ENCODE data around the gene COL12A1.

The COL12A1 gene

GRCh38 chr6:75156186-75156878, 49.5 kb downstream of the COL12A1 start:
- Histone ChIP-seq H3K27me3 (ENCODE audit: control insufficient read depth in 1 of 2, insufficient read depth in 2 of 2, low read length in 2 of 2) (no peaks in the 10 kb centered on the region), H3K36me3 (ENCODE audit: control insufficient read depth in 2 of 2, insufficient read depth in 2 of 2, low read length in 2 of 2) (peaks cover 21 to 23% of the 10 kb centered on the region in 2 donors), H3K9ac (ENCODE audit: low read length in 2 of 2) (no peak overlapping the region), H3K4me3 (ENCODE audit: low read length in 2 of 2) (no peak overlapping the region), H3K27ac (ENCODE audit: low read length) (no peak overlapping the region), H3K4me1 (ENCODE audit: control insufficient read depth, insufficient read depth, low read length) (no peaks in the 10 kb centered on the region), H3K9me3 (ENCODE audit: control insufficient read depth in 2 of 2, low read length in 2 of 2) (no peaks in the 10 kb centered on the region)

GRCh38 chr6:75155631-75156030, 50.2 kb downstream of the COL12A1 start:
- H3K27ac ChIP-seq (ENCODE audit: low read length): no peak overlapping the region
- H3K9ac ChIP-seq (ENCODE audit: low read length in 2 of 2): no peak overlapping the region
- no peak overlapping the region for H3K4me3 ChIP-seq (ENCODE audit: low read length in 2 of 2)
- H3K9me3 ChIP-seq (ENCODE audit: control insufficient read depth in 2 of 2, low read length in 2 of 2): no peaks in the 10 kb centered on the region
- no peaks in the 10 kb centered on the region for H3K27me3 ChIP-seq (ENCODE audit: control insufficient read depth in 1 of 2, insufficient read depth in 2 of 2, low read length in 2 of 2)
- no peaks in the 10 kb centered on the region for H3K4me1 ChIP-seq (ENCODE audit: control insufficient read depth, insufficient read depth, low read length)
- H3K36me3 ChIP-seq (ENCODE audit: control insufficient read depth in 2 of 2, insufficient read depth in 2 of 2, low read length in 2 of 2): peaks cover 23 to 28% of the 10 kb centered on the region in 2 donors

- Histone ChIP-seq H3K27ac (ENCODE audit: low read length) (no peak overlapping the region), H3K4me3 (ENCODE audit: low read length in 2 of 2) (no peak overlapping the region)
Measured at GRCh38 chr6:75154973-75155372, 50.9 kb downstream of the COL12A1 start.

GRCh38 chr6:75150685-75151412, 55.0 kb downstream of the COL12A1 start:
- H3K9me3 ChIP-seq (ENCODE audit: control insufficient read depth in 2 of 2, low read length in 2 of 2): no peaks in the 10 kb centered on the region
- H3K27me3 ChIP-seq (ENCODE audit: control insufficient read depth in 1 of 2, insufficient read depth in 2 of 2, low read length in 2 of 2): no peaks in the 10 kb centered on the region
- no peak overlapping the region for H3K4me3 ChIP-seq (ENCODE audit: low read length in 2 of 2)
- no peak overlapping the region for H3K27ac ChIP-seq (ENCODE audit: low read length)
- no peaks in the 10 kb centered on the region for H3K4me1 ChIP-seq (ENCODE audit: control insufficient read depth, insufficient read depth, low read length)
- peaks cover 31 to 41% of the 10 kb centered on the region in 2 donors for H3K36me3 ChIP-seq (ENCODE audit: control insufficient read depth in 2 of 2, insufficient read depth in 2 of 2, low read length in 2 of 2)
- H3K9ac ChIP-seq (ENCODE audit: low read length in 2 of 2): no peak overlapping the region

More at GRCh38 chr6:75154973-75155372, 50.9 kb downstream of the COL12A1 start:
- no peaks in the 10 kb centered on the region for H3K27me3 ChIP-seq (ENCODE audit: control insufficient read depth in 1 of 2, insufficient read depth in 2 of 2, low read length in 2 of 2)
- peaks cover 24 to 31% of the 10 kb centered on the region in 2 donors for H3K36me3 ChIP-seq (ENCODE audit: control insufficient read depth in 2 of 2, insufficient read depth in 2 of 2, low read length in 2 of 2)
- no peaks in the 10 kb centered on the region for H3K4me1 ChIP-seq (ENCODE audit: control insufficient read depth, insufficient read depth, low read length)
- H3K9ac ChIP-seq (ENCODE audit: low read length in 2 of 2): no peak overlapping the region
- no peaks in the 10 kb centered on the region for H3K9me3 ChIP-seq (ENCODE audit: control insufficient read depth in 2 of 2, low read length in 2 of 2)

GRCh38 chr6:75149696-75150095, 56.2 kb downstream of the COL12A1 start:
- no peaks in the 10 kb centered on the region for H3K27me3 ChIP-seq (ENCODE audit: control insufficient read depth in 1 of 2, insufficient read depth in 2 of 2, low read length in 2 of 2)
- no peak overlapping the region for H3K4me3 ChIP-seq (ENCODE audit: low read length in 2 of 2)
- peaks cover 33 to 41% of the 10 kb centered on the region in 2 donors for H3K36me3 ChIP-seq (ENCODE audit: control insufficient read depth in 2 of 2, insufficient read depth in 2 of 2, low read length in 2 of 2)
- no peaks in the 10 kb centered on the region for H3K9me3 ChIP-seq (ENCODE audit: control insufficient read depth in 2 of 2, low read length in 2 of 2)
- H3K27ac ChIP-seq (ENCODE audit: low read length): no peak overlapping the region
- no peaks in the 10 kb centered on the region for H3K4me1 ChIP-seq (ENCODE audit: control insufficient read depth, insufficient read depth, low read length)
- no peak overlapping the region for H3K9ac ChIP-seq (ENCODE audit: low read length in 2 of 2)

- H3K27me3 ChIP-seq (ENCODE audit: control insufficient read depth in 1 of 2, insufficient read depth in 2 of 2, low read length in 2 of 2): no peaks in the 10 kb centered on the region
- H3K9me3 ChIP-seq (ENCODE audit: control insufficient read depth in 2 of 2, low read length in 2 of 2): no peaks in the 10 kb centered on the region
- no peak overlapping the region for H3K9ac ChIP-seq (ENCODE audit: low read length in 2 of 2)
- peaks cover 33 to 43% of the 10 kb centered on the region in 2 donors for H3K36me3 ChIP-seq (ENCODE audit: control insufficient read depth in 2 of 2, insufficient read depth in 2 of 2, low read length in 2 of 2)
- H3K4me1 ChIP-seq (ENCODE audit: control insufficient read depth, insufficient read depth, low read length): no peaks in the 10 kb centered on the region
- H3K27ac ChIP-seq (ENCODE audit: low read length): no peak overlapping the region
- no peak overlapping the region for H3K4me3 ChIP-seq (ENCODE audit: low read length in 2 of 2)
Measured at GRCh38 chr6:75149240-75149639, 56.6 kb downstream of the COL12A1 start.

- Histone ChIP-seq H3K27me3 (ENCODE audit: control insufficient read depth in 1 of 2, insufficient read depth in 2 of 2, low read length in 2 of 2) (no peaks in the 10 kb centered on the region), H3K9ac (ENCODE audit: low read length in 2 of 2) (no peak overlapping the region), H3K9me3 (ENCODE audit: control insufficient read depth in 2 of 2, low read length in 2 of 2) (no peaks in the 10 kb centered on the region), H3K4me3 (ENCODE audit: low read length in 2 of 2) (no peak overlapping the region), H3K36me3 (ENCODE audit: control insufficient read depth in 2 of 2, insufficient read depth in 2 of 2, low read length in 2 of 2) (peaks cover 37 to 46% of the 10 kb centered on the region in 2 donors), H3K4me1 (ENCODE audit: control insufficient read depth, insufficient read depth, low read length) (no peaks in the 10 kb centered on the region), H3K27ac (ENCODE audit: low read length) (no peak overlapping the region)
Measured at GRCh38 chr6:75147512-75147911, 58.3 kb downstream of the COL12A1 start.

- Histone ChIP-seq H3K36me3 (ENCODE audit: control insufficient read depth in 2 of 2, insufficient read depth in 2 of 2, low read length in 2 of 2) (peaks cover 37 to 46% of the 10 kb centered on the region in 2 donors), H3K4me1 (ENCODE audit: control insufficient read depth, insufficient read depth, low read length) (no peaks in the 10 kb centered on the region), H3K9me3 (ENCODE audit: control insufficient read depth in 2 of 2, low read length in 2 of 2) (no peaks in the 10 kb centered on the region), H3K27me3 (ENCODE audit: control insufficient read depth in 1 of 2, insufficient read depth in 2 of 2, low read length in 2 of 2) (no peaks in the 10 kb centered on the region), H3K9ac (ENCODE audit: low read length in 2 of 2) (no peak overlapping the region), H3K27ac (ENCODE audit: low read length) (no peak overlapping the region), H3K4me3 (ENCODE audit: low read length in 2 of 2) (no peak overlapping the region)
Measured at GRCh38 chr6:75145976-75146375, 59.9 kb downstream of the COL12A1 start.

GRCh38 chr6:75145211-75145610, 60.6 kb downstream of the COL12A1 start:
- Histone ChIP-seq H3K4me3 (ENCODE audit: low read length in 2 of 2) (no peak overlapping the region), H3K9me3 (ENCODE audit: control insufficient read depth in 2 of 2, low read length in 2 of 2) (no peaks in the 10 kb centered on the region), H3K36me3 (ENCODE audit: control insufficient read depth in 2 of 2, insufficient read depth in 2 of 2, low read length in 2 of 2) (peaks cover 34 to 40% of the 10 kb centered on the region in 2 donors), H3K4me1 (ENCODE audit: control insufficient read depth, insufficient read depth, low read length) (no peaks in the 10 kb centered on the region), H3K27me3 (ENCODE audit: control insufficient read depth in 1 of 2, insufficient read depth in 2 of 2, low read length in 2 of 2) (no peaks in the 10 kb centered on the region), H3K27ac (ENCODE audit: low read length) (no peak overlapping the region), H3K9ac (ENCODE audit: low read length in 2 of 2) (no peak overlapping the region)

- Histone ChIP-seq H3K9ac (ENCODE audit: low read length in 2 of 2) (no peak overlapping the region), H3K27ac (ENCODE audit: low read length) (no peak overlapping the region), H3K9me3 (ENCODE audit: control insufficient read depth in 2 of 2, low read length in 2 of 2) (no peaks in the 10 kb centered on the region)
Measured at GRCh38 chr6:75144386-75144785, 61.5 kb downstream of the COL12A1 start.

GRCh38 chr6:75143191-75143590, 62.7 kb downstream of the COL12A1 start:
- Histone ChIP-seq H3K4me1 (ENCODE audit: control insufficient read depth, insufficient read depth, low read length) (no peaks in the 10 kb centered on the region), H3K27ac (ENCODE audit: low read length) (no peak overlapping the region), H3K9me3 (ENCODE audit: control insufficient read depth in 2 of 2, low read length in 2 of 2) (no peaks in the 10 kb centered on the region), H3K9ac (ENCODE audit: low read length in 2 of 2) (no peak overlapping the region), H3K4me3 (ENCODE audit: low read length in 2 of 2) (no peak overlapping the region), H3K27me3 (ENCODE audit: control insufficient read depth in 1 of 2, insufficient read depth in 2 of 2, low read length in 2 of 2) (no peaks in the 10 kb centered on the region), H3K36me3 (ENCODE audit: control insufficient read depth in 2 of 2, insufficient read depth in 2 of 2, low read length in 2 of 2) (peaks cover 33 to 44% of the 10 kb centered on the region in 2 donors)

More at GRCh38 chr6:75144386-75144785, 61.5 kb downstream of the COL12A1 start:
- no peaks in the 10 kb centered on the region for H3K4me1 ChIP-seq (ENCODE audit: control insufficient read depth, insufficient read depth, low read length)
- H3K27me3 ChIP-seq (ENCODE audit: control insufficient read depth in 1 of 2, insufficient read depth in 2 of 2, low read length in 2 of 2): no peaks in the 10 kb centered on the region
- no peak overlapping the region for H3K4me3 ChIP-seq (ENCODE audit: low read length in 2 of 2)
- H3K36me3 ChIP-seq (ENCODE audit: control insufficient read depth in 2 of 2, insufficient read depth in 2 of 2, low read length in 2 of 2): peaks cover 34 to 41% of the 10 kb centered on the region in 2 donors
